ENCODE measurements around the gene TAF4B.
"Not testable (repeated sequence)": the region's sequence is repeated elsewhere in the genome, so short reads cannot be mapped to it uniquely, and the experiment has no call there.

The TAF4B gene

DNA sequence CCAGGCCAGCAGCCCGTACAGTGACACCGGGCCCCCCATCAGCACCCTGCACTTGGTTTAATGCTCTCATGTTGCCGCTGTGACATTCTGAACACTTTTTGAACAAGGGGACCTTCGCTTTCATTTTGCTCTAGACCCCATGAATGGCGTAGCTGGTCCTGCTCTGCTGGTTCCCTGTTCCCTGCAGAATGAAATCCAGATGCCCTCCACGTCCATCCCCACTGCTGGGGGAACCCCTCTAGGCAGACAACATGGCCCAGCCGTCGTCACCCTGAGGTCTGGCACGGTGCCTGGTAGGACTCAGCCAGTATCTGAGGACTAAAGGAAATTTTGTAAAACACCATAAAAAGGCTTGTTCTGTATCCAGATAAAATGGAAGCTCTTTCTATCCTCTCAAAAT, 193.5 kb downstream of the TAF4B start:
- DNase-seq (ENCODE audit: low read depth in 2 of 2, low spot score in 1 of 2), result no peak

DNA sequence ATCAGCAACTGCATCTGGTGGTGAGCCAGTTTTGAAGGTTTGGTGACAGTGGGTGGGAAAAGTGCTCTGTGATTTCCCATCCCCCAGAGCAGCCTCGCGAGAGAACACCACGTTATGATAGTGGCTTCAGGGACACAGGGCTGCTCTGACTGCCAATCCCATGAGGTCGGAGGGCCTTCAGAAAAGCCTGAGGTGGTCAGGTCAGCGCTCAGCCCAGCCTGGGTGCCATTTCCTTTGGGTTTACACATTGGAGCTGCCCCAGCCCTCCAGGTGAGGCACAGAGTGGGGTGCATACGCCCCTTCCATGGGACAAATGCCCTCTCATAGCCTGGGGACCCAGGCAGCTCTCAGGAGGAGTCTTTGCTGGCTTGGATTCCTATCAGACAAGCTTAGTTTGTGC, 195.3 kb downstream of the TAF4B start:
- DNase-seq (ENCODE audit: low read depth in 2 of 2, low spot score in 1 of 2), result no peak

DNA sequence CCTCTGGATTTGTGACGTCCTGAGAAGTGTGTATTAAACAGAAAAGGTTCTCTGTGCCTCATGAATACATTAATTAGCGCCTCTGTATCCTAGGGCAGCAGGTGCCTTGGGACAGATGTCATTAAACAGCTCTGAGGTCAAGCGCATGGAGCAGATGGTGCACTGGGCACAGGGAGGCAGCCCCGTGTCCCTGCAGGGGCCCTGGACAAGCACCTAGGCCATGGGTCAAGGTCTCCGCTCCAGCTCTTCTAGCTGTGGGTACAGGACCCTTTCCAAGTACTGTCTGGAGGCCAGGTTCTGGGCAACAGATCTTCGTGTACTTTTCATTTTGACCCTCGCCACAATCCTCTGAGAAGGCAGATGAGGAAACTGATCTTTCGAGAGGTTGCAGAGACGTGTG, 195.7 kb downstream of the TAF4B start:
- DNase-seq (ENCODE audit: low read depth in 2 of 2, low spot score in 1 of 2), result no peak

DNA sequence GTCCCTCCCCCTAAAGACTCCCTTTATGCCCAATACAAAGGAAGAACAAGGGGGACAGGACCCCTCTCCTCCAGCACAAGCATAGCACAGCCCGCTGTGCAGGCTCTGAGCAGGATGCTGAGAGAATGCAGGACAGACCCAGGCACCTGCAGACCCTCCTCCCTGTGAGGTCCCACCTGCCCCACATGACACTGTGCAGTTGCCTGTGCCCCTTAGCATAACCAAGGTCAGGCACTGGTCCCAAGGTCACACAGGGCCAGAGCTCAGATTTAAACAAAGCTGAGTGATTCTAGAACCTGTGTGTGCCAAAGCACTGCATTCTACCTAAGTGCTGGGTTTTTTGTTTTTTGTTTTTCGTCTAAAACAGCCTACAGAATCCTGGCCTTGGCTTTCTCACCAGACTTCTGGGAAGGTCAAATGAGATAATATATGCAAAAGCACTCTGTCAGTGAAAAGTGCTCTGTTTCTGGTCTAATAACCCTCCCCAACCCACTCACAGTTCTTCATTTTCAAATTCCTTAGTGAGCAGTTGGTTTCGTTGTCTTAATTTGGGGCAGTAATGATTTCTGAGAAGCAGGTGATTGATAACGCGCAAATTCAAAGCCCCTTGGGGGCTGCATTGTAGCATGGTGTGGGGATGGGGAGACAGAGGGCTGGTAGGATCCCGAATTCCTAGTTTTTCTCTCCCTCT, 196.4 kb downstream of the TAF4B start:
- no peak for DNase-seq (ENCODE audit: low read depth in 2 of 2, low spot score in 1 of 2)

DNA sequence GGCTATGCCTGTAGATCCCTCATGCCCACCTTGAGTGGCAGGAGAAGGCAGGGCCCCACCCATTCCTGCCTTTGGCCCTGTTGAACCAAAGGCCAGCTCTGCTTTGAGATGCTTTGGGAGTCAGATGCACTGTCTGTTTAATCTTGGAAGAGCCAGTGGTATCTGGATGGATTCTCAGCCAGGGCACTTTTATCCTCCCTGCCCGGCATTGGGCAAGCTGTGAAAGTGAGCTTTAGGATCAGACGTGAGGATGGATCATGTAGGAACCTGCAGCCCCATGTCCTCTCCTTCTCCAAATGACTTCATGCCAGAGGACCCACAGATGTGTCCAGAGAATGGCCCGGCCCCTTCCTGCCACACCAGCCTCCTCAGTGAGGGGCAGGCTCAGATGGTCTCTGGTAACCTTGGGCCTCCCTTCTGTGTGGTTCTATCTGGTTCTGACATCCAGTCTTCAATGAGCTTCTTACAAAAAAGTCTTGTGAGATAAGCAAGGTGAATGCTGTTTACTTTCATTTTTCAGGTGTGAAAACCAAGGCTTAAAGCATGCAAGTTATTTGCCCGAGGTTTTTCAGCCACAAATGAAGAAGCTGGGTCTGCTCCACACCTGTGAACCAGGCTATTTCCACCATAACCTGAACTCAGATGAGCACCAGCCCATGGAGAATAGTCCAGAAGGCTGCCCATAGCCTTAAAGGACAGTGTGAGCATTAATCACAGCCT, 198.3 kb downstream of the TAF4B start:
- no peak for DNase-seq (ENCODE audit: low read depth in 2 of 2, low spot score in 1 of 2)

DNA sequence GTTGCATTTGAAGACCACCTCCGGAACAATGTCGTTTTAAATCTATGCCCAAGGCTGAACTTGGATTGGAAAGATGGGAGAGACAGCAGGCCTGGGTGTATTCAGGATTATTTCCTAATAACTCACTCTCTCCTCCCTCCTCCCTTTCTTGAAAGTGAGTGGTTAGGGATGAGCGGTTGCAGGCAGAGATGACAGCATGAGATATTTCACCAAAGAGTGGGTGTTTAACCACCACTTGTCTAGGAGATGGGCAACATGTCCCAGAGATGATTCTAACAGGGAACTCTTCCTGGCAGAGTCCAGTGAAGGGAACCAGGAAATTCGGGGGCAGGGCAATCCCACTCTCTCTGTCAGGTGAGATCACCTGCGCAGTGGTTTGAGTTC, 198.9 kb downstream of the TAF4B start:
- DNase-seq (ENCODE audit: low read depth in 2 of 2, low spot score in 1 of 2), result no peak

DNA sequence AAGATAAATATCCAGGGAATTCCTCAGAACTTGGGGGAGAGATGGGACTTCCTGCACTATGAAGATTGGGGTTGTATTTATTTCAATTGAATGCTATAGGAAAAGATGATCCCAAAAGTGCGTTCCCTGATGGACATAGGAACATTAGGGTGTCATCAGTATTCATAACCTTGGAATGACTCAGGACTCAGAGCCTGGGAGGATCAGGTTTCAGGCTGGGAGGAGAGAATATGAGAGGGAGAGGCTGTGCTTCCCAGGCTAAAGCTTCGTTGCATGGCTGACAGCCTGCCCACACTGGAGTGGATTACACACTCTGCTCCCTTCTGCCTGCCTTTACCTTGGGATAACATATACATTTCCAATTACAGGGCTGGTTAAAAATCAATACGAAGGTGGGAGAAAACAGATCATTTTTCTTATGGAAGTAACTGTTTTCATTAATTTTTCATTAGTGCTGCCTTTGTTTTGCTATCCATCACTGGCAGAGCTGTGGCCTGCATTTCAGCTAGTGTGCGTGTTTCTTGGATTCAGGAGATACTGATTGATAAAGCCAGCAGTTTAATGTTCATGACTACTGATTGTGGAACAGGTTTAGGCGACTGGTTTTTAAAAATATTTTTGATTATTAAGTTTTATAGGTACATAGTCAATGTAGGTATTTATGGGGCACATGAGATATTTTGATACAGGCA, 203.4 kb downstream of the TAF4B start:
- DNase-seq (ENCODE audit: low read depth in 2 of 2, low spot score in 1 of 2), result no peak

DNA sequence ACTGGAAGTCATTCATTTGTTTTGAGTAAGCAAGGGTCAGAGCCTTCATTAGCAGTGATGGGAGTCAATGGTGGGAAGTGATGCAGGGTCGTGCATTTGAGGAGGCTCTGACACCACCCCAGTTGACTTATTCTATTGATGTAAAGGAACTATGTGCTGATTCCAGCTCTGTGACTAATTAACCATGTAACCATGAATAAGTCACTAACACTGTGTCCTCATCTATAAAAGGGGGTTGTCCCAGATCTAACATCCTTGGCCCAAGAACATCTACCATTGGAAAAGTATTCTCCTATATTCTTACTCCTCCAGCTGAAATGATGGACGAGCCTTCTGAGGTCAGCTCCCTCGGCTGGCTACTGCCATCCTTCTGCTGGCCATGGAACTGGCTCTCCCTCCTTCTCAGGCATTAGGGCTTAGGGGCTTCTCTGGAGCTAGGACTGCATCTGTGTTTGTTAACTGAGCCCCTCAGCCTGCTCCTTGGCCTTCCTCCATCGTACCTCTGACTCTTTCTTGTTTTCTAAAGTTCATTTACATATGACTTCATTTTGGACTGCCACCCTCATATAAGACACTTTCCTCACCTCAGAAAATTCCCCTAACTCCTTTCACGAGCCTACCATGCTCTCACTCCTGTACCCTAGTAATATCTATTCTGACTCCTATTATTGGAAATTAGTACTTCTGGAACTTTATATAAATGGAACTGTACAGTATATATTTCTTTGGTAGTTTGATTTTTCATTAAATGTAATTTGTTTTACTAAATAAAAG, 206.6 kb downstream of the TAF4B start:
- DNase-seq (ENCODE audit: low read depth in 2 of 2, low spot score in 1 of 2), result no peak

DNA sequence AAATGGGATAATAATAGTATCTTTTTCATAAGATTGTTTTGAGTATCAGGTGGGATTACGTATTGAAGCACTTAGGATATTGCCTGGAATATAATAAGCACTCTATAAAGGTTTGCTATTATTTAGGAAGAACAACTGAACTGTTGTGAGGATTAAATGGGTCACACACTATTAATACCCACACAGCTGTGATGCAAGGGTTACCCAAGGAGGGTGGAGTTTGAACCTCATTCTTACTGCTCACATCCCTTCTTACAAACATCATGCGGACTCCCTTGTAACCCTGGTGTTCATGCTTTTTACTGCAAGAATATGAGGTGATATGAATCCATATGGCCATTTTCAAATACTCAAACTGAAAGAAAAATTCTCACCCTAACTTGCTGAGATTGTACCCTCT, 208.6 kb downstream of the TAF4B start:
- DNase-seq (ENCODE audit: low read depth in 2 of 2, low spot score in 1 of 2), result no peak

DNA sequence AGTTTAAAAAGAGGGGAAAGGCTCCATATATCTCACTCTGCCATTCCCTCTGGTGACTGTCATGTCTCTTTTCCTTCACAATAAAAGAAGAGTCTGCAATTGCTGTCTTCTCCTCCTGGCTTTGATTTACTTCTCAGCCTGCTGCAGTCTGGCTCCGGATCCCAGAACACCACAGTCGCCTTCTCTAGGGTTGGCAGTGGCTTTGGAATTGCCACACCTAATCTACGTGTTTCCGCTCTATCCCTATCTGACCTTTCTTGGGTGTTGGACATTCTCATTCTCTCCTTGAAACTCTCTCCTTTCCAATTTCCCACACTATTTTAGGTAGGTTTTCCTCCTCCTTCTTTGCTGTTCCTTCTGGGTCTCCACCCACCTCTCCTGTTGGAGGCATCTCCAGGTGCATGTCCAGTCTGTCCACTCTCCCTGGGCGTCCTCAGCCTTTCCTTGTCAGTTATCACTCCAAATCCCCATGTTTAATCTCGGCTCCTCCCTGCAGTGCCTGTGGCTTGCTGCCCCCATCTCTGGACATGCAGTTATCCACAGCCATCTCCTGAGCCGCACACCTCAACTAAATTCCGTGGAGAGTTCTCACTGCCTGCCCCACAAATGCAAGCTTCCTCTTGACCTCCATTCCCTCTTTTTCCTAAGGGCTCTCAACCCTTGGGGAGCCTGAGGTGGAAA, 209.3 kb downstream of the TAF4B start:
- DNase-seq (ENCODE audit: low read depth in 2 of 2, low spot score in 1 of 2), result no peak

DNA sequence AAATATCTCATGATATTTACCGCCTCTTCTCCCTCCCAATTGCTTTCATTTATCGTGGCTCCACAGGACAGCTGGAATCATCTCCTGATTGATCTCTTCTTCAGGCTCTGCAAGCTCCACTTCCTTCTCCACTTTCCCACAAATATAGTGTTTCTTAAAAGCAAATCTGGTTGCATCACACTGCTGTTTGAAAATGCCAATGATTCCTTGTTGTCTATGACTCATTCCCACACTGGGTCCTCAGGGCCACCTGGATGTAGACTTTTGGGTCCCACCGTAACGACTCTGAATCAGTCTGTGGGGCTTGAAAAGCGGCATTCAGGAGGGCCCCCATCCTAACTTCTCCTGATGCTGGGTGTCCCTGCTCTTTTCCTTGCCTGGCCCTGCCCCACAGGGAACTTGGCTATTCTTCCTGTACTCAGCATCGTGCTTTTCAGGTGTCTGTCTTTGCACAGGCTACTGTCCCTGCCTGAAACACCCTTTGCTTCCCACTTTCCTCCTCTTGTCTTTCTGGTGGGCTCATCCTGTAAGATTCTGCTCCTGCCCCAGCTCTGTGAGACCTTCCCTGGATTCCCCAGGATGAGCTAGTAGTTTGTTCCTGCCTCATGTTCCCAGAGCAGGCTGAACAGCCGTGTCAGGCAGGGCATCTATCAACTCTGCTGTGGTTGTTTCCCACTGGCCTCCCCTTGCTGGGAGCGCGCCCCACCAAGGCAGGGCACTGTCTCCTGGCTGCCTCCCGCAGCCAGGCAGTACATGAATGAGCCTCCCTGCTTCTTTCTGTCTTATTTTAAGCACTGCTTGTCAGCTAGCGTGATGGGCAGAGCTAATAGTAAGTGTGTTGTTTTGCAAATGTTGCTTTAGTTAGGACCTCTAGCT, 210.2 kb downstream of the TAF4B start:
- no peak for DNase-seq (ENCODE audit: low read depth in 2 of 2, low spot score in 1 of 2)

DNA sequence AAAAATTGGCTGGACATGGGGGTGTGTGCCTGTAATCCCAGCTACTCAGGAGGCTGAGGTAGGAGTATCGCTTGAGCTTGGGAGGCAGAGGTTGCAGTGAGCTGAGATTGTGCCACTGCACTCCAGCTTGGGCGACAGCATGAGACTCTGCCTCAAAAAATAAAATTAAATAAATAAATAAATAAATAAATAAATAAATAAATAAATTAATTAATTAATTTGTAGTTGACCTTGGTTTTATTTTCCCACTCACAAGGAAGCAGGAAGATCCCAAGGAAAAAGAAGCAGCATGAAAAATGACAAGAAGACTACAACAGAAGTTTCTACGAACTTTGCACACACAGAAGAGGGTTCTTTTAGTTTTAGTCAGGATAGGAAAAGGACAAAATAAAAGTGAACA, 211.4 kb downstream of the TAF4B start:
- DNase-seq (ENCODE audit: low read depth in 2 of 2, low spot score in 1 of 2), result not testable (repeated sequence)

DNA sequence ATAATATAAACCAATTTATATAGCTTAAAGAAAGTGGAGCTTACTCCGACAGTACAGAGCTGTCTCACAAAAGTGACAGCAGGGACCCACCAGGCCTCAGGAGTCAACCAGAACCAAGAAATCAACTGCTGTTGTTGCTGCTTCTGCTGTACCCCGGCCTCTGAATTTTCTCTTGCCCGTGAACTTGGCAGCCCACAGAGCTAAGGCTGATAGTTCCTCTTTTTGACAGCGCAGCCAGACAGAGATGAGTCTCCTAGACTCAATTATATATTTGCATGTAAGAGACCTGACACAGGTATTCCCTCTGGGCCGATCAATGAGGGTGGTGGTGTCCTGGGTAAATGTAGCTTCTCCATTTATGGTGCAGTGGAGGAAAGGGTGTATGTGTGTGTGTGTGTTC, 212.7 kb downstream of the TAF4B start:
- DNase-seq (ENCODE audit: low read depth in 2 of 2, low spot score in 1 of 2), result no peak

DNA sequence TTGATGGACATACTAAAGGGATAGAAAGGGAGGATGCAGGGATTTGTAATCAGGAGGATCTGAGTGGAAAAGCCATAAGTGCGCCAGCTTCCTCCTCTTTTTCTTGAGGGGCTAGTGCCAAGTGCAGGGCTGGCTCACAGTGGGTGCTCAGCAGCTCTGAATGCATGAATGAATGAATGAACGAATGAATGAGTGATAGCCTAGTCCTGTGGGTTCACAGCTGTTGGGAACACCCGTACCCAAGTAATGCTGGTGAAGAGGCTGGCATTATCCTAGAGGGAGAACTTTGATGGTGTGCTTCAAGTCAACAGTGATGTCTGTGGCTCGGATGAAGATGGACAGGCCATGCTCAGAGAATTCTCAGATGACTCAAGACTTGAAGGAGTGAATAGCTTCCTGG, 213.3 kb downstream of the TAF4B start:
- no peak for DNase-seq (ENCODE audit: low read depth in 2 of 2, low spot score in 1 of 2)

DNA sequence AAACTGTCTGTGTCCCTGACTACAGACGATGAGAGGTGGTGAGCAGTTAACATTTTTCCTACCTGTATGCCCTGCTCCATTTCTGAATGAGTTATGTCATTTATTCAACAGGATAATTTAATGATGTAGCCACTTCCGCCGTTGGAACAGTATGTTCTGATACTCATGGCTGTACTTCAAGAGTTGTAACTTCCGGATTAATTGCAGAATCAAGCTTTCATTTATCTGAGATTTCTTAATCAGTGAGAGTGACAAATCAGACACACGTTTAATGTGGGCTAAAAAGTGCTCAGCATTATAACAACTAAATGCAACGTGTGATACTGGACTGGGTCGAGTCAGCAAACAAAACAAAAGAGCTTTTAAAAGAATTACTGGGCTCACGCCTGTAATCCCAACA, 214.4 kb downstream of the TAF4B start:
- DNase-seq (ENCODE audit: low read depth in 2 of 2, low spot score in 1 of 2), result no peak

All from stimulated activated CD8-positive, alpha-beta memory T cell treated with anti-CD3 and anti-CD28 coated beads, Interleukin-4, amount 100 ng/mL, for 4 hours (primary cell).